IPS-20b (cell line): Measurements from ENCODE around the gene ARG2.
"Not testable (repeated sequence)": the region's sequence is repeated elsewhere in the genome, so short reads cannot be mapped to it uniquely, and the experiment has no call there.

Experiments used
- H3K27ac ChIP-seq: one replicate; pipeline ENCODE4 v1.5.1; 2013; ENCODE audit warnings: low read length
- H3K27me3 ChIP-seq: 2 replicates; pipeline ENCODE4 v1.6.1; 2013; ENCODE audit warnings: mild to moderate bottlenecking, low read length, inconsistent platforms; ENCODE audit not compliant: insufficient read depth
- H3K36me3 ChIP-seq: 2 replicates; pipeline ENCODE4 v1.6.1; 2013; ENCODE audit warnings: low read depth, mild to moderate bottlenecking, inconsistent platforms, low read length, moderate library complexity; ENCODE audit not compliant: insufficient read depth
- H3K4me1 ChIP-seq: 2 replicates; pipeline ENCODE4 v1.6.1; 2013; ENCODE audit warnings: mild to moderate bottlenecking, control low read depth, inconsistent platforms, low read length, moderate library complexity; ENCODE audit not compliant: insufficient read depth
- H3K4me3 ChIP-seq: 2 replicates; pipeline ENCODE4 v1.5.1; 2013; ENCODE audit warnings: mild to moderate bottlenecking, low read length, inconsistent platforms
- H3K9ac ChIP-seq: 2 replicates; pipeline ENCODE4 v1.6.1; 2013; ENCODE audit warnings: low read depth, mild to moderate bottlenecking, inconsistent platforms, low read length, moderate library complexity
- H3K9me3 ChIP-seq: 2 replicates; pipeline ENCODE4 v1.6.1; 2013; ENCODE audit warnings: mild to moderate bottlenecking, low read depth, low read length, inconsistent platforms; ENCODE audit not compliant: insufficient read depth

The ARG2 gene

GRCh38 chr14:67595392-67595791, 24.3 kb upstream of the ARG2 start:
- Histone ChIP-seq H3K27ac (no peak overlapping the region), H3K36me3 (peaks cover 7% of the 10 kb centered on the region; the same call in 1 of the 2 replicates), H3K4me3 (no peak overlapping the region), H3K27me3 (peaks cover 16% of the 10 kb centered on the region), H3K9ac (no peak overlapping the region), H3K4me1 (no peaks in the 10 kb centered on the region), H3K9me3 (no peaks in the 10 kb centered on the region)

- no peaks in the 10 kb centered on the region for H3K4me1 ChIP-seq
- no peaks in the 10 kb centered on the region for H3K9me3 ChIP-seq
- peak within 1 kb of the TSS; percentile 84 for H3K4me3 ChIP-seq
- no peak within 1 kb of the TSS for H3K27ac ChIP-seq
- peak within 1 kb of the TSS; percentile 67; the same call in 1 of the 2 replicates for H3K9ac ChIP-seq
- peaks cover 60% of the 10 kb centered on the region for H3K27me3 ChIP-seq
- no peaks in the 10 kb centered on the region for H3K36me3 ChIP-seq
These were observed 19.8 kb upstream of the ARG2 start, which contains the start of gene PIGH for GRCh38 chr14:67599698-67600561. TSS of gene PIGH (minus strand) at chr14:67600268. CDS start at chr14:67600203, 65 bp downstream.

GRCh38 chr14:67600562-67600974, 19.2 kb upstream of the ARG2 start:
- not testable (repeated sequence) for H3K4me1 ChIP-seq, H3K36me3 ChIP-seq, H3K9me3 ChIP-seq, H3K27ac ChIP-seq, H3K9ac ChIP-seq
- Histone ChIP-seq H3K27me3 (peaks cover 67% of the 10 kb centered on the region), H3K4me3 (peak overlapping the region; percentile 84)

- Histone ChIP-seq H3K4me3 (no peak overlapping the region), H3K9ac (no peak overlapping the region), H3K36me3 (no peaks in the 10 kb centered on the region), H3K27ac (no peak overlapping the region), H3K9me3 (no peaks in the 10 kb centered on the region), H3K27me3 (peaks cover 82% of the 10 kb centered on the region), H3K4me1 (no peaks in the 10 kb centered on the region)
These were observed 17.6 kb upstream of the ARG2 start for GRCh38 chr14:67602076-67602475.

- no peak overlapping the region for H3K9ac ChIP-seq
- H3K27ac ChIP-seq = no peak overlapping the region
- no peaks in the 10 kb centered on the region for H3K4me1 ChIP-seq
- no peak overlapping the region for H3K4me3 ChIP-seq
- H3K36me3 ChIP-seq = no peaks in the 10 kb centered on the region
- no peaks in the 10 kb centered on the region for H3K9me3 ChIP-seq
- peaks cover 90% of the 10 kb centered on the region for H3K27me3 ChIP-seq
These were observed 16.6 kb upstream of the ARG2 start for GRCh38 chr14:67602995-67603545.

GRCh38 chr14:67607646-67608045, 12.1 kb upstream of the ARG2 start:
- no peak overlapping the region for H3K4me3 ChIP-seq
- H3K27me3 ChIP-seq = peaks cover 99% of the 10 kb centered on the region
- H3K4me1 ChIP-seq = peaks cover 10% of the 10 kb centered on the region
- H3K27ac ChIP-seq = no peak overlapping the region
- H3K36me3 ChIP-seq = no peaks in the 10 kb centered on the region
- no peaks in the 10 kb centered on the region for H3K9me3 ChIP-seq
- H3K9ac ChIP-seq = no peak overlapping the region

GRCh38 chr14:67609642-67610310, 9.9 kb upstream of the ARG2 start:
- Histone ChIP-seq H3K27ac (no peak overlapping the region), H3K4me1 (peaks cover 10% of the 10 kb centered on the region), H3K36me3 (no peaks in the 10 kb centered on the region), H3K4me3 (no peak overlapping the region), H3K9me3 (no peaks in the 10 kb centered on the region), H3K27me3 (peaks cover 98% of the 10 kb centered on the region), H3K9ac (no peak overlapping the region)

- peaks cover 98% of the 10 kb centered on the region for H3K27me3 ChIP-seq
These were observed 9.2 kb upstream of the ARG2 start for GRCh38 chr14:67610491-67610890.

GRCh38 chr14:67618617-67619063, 1.1 kb upstream of the ARG2 start:
- no peaks in the 10 kb centered on the region; the same call in 1 of the 2 replicates for H3K36me3 ChIP-seq

More at GRCh38 chr14:67610491-67610890, 9.2 kb upstream of the ARG2 start:
- H3K36me3 ChIP-seq = no peaks in the 10 kb centered on the region
- peaks cover 10% of the 10 kb centered on the region for H3K4me1 ChIP-seq
- H3K4me3 ChIP-seq = no peak overlapping the region
- no peaks in the 10 kb centered on the region for H3K9me3 ChIP-seq
- no peak overlapping the region for H3K27ac ChIP-seq
- H3K9ac ChIP-seq = no peak overlapping the region

GRCh38 chr14:67620217-67620785, 581 bp downstream of the ARG2 start:
- no peak overlapping the region for H3K27ac ChIP-seq
- H3K4me1 ChIP-seq = peaks cover 12% of the 10 kb centered on the region; the same call in 1 of the 2 replicates
- H3K9ac ChIP-seq = peak overlapping the region; percentile 83; the same call in 1 of the 2 replicates
- peaks cover 13% of the 10 kb centered on the region for H3K36me3 ChIP-seq
- peak overlapping the region; percentile 91 for H3K4me3 ChIP-seq
- no peaks in the 10 kb centered on the region for H3K9me3 ChIP-seq
- peaks cover 22% of the 10 kb centered on the region for H3K27me3 ChIP-seq

More at GRCh38 chr14:67618617-67619063, 1.1 kb upstream of the ARG2 start:
- no peaks in the 10 kb centered on the region for H3K9me3 ChIP-seq
- peaks cover 12% of the 10 kb centered on the region; the same call in 1 of the 2 replicates for H3K4me1 ChIP-seq
- H3K27ac ChIP-seq = no peak overlapping the region
- H3K4me3 ChIP-seq = no peak overlapping the region
- H3K9ac ChIP-seq = no peak overlapping the region
- H3K27me3 ChIP-seq = peaks cover 37% of the 10 kb centered on the region

- peaks cover 11% of the 10 kb centered on the region; the same call in 1 of the 2 replicates for H3K27me3 ChIP-seq
- H3K4me1 ChIP-seq = peaks cover 12% of the 10 kb centered on the region; the same call in 1 of the 2 replicates
- peaks cover 13% of the 10 kb centered on the region for H3K36me3 ChIP-seq
- peak overlapping the region; percentile 37; the same call in 1 of the 2 replicates for H3K9ac ChIP-seq
- H3K4me3 ChIP-seq = 0 out of 2 replicates have a peak overlapping the region, but pooled peaks have one; percentile 18
- H3K9me3 ChIP-seq = no peaks in the 10 kb centered on the region
- no peak overlapping the region for H3K27ac ChIP-seq
These were observed 3.0 kb downstream of the ARG2 start for GRCh38 chr14:67622675-67623074.
